SJSA1 (cell line): ENCODE results near the gene HDGFL3. TPM values are rescaled to one million over a fixed set of nuclear protein-coding genes. Genes with fewer than 3 reads are reported as not detected.
A peak's percentile ranks its signal among the peaks of the same experiment; 100 is the strongest.

ENCODE experiments used
- DNase-seq, 2 experiments: peaks; one replicate each; pipeline ENCODE4 v3.0.0-alpha.2; 2015 to 2020; ENCODE audit warnings: low spot score in 2 of 2, low read depth in 1 of 2
- H3K27ac ChIP-seq: fragments of 250-450 bp; sonication (Bioruptor Pico); 2 replicates; pipeline ENCODE4 v1.5.1; 2020; ENCODE audit warnings: mild to moderate bottlenecking, moderate library complexity
- H3K27me3 ChIP-seq: fragments of 250-450 bp; sonication (Bioruptor Pico); replicated peaks from 2 replicates; pipeline ENCODE4 v1.5.1; 2020; ENCODE audit warnings: mild to moderate bottlenecking, moderate library complexity
- H3K36me3 ChIP-seq: fragments of 250-450 bp; sonication (Bioruptor Pico); 2 replicates; pipeline ENCODE4 v1.5.1; 2020; ENCODE audit warnings: mild to moderate bottlenecking
- H3K4me1 ChIP-seq: fragments of 250-450 bp; sonication (Bioruptor Pico); replicated peaks from 2 replicates; pipeline ENCODE4 v1.6.1; 2021; ENCODE audit warnings: mild to moderate bottlenecking
- H3K4me3 ChIP-seq: fragments of 250-450 bp; sonication (Bioruptor Pico); 2 replicates; pipeline ENCODE4 v1.5.1; 2020; ENCODE audit warnings: mild to moderate bottlenecking
- H3K9me3 ChIP-seq: fragments of 250-450 bp; sonication (Bioruptor Pico); replicated peaks from 2 replicates; pipeline ENCODE4 v1.5.1; 2020; ENCODE audit warnings: mild to moderate bottlenecking
- total RNA-seq: library from RNA; depleted of rRNA; stranded (reverse); fragments of >200 nt; shearing (Covaris generic); gene quantifications from 2 replicates; pipeline ENCODE4 v1.2.3, GENCODE V29; 2014

HDGFL3 gene
- total RNA-seq, 1 experiment from 2014 or later: 93.9 TPM

- Histone ChIP-seq H3K27me3 (no peaks in the 10 kb centered on the region), H3K4me3 (peak overlapping the region; percentile 97), H3K4me1 (peaks cover 15% of the 10 kb centered on the region), H3K27ac (peak overlapping the region; percentile 68), H3K9me3 (no peaks in the 10 kb centered on the region), H3K36me3 (peaks cover 12% of the 10 kb centered on the region)
- no peak for DNase-seq
These were observed 1.1 kb downstream of the HDGFL3 start for GRCh38 chr15:83206526-83207008.

- peak in 1 of 2 experiments; percentile 18 for DNase-seq
- peak overlapping the region; percentile 97 for H3K4me3 ChIP-seq
- peaks cover 15% of the 10 kb centered on the region for H3K4me1 ChIP-seq
These were observed 1.8 kb downstream of the HDGFL3 start for GRCh38 chr15:83205725-83206324.

GRCh38 chr15:83204697-83205096, 2.9 kb downstream of the HDGFL3 start:
- H3K4me3 ChIP-seq: no peak overlapping the region
- H3K9me3 ChIP-seq: no peaks in the 10 kb centered on the region
- no peaks in the 10 kb centered on the region for H3K27me3 ChIP-seq
- H3K36me3 ChIP-seq: peaks cover 12% of the 10 kb centered on the region
- no peak for DNase-seq
- H3K4me1 ChIP-seq: peaks cover 21% of the 10 kb centered on the region
- no peak overlapping the region for H3K27ac ChIP-seq

More at GRCh38 chr15:83205725-83206324, 1.8 kb downstream of the HDGFL3 start:
- Histone ChIP-seq H3K27ac (0 out of 2 replicates have a peak overlapping the region, but pooled peaks have one; percentile 68), H3K9me3 (no peaks in the 10 kb centered on the region), H3K36me3 (peaks cover 12% of the 10 kb centered on the region), H3K27me3 (no peaks in the 10 kb centered on the region)

GRCh38 chr15:83203543-83203942, 4.1 kb downstream of the HDGFL3 start:
- no peak for DNase-seq
- Histone ChIP-seq H3K27ac (no peak overlapping the region), H3K36me3 (peaks cover 12% of the 10 kb centered on the region), H3K9me3 (no peaks in the 10 kb centered on the region), H3K4me3 (no peak overlapping the region), H3K4me1 (peaks cover 21% of the 10 kb centered on the region), H3K27me3 (no peaks in the 10 kb centered on the region)

GRCh38 chr15:83200589-83200988, 7.0 kb downstream of the HDGFL3 start:
- Histone ChIP-seq H3K36me3 (peaks cover 4% of the 10 kb centered on the region; the same call in 1 of the 2 replicates), H3K4me1 (peaks cover 11% of the 10 kb centered on the region), H3K27me3 (no peaks in the 10 kb centered on the region), H3K27ac (no peak overlapping the region), H3K9me3 (no peaks in the 10 kb centered on the region), H3K4me3 (no peak overlapping the region)
- no peak for DNase-seq

GRCh38 chr15:83200162-83200561, 7.5 kb downstream of the HDGFL3 start:
- H3K27ac ChIP-seq: no peak overlapping the region
- H3K36me3 ChIP-seq: peaks cover 4% of the 10 kb centered on the region; the same call in 1 of the 2 replicates
- no peak overlapping the region for H3K4me3 ChIP-seq
- H3K9me3 ChIP-seq: no peaks in the 10 kb centered on the region
- peak in 1 of 2 experiments; percentile 44 for DNase-seq
- no peaks in the 10 kb centered on the region for H3K27me3 ChIP-seq
- peaks cover 9% of the 10 kb centered on the region for H3K4me1 ChIP-seq

- H3K27me3 ChIP-seq: no peaks in the 10 kb centered on the region
- peaks cover 6% of the 10 kb centered on the region for H3K4me1 ChIP-seq
- H3K9me3 ChIP-seq: no peaks in the 10 kb centered on the region
- H3K36me3 ChIP-seq: no peaks in the 10 kb centered on the region
- no peak overlapping the region for H3K4me3 ChIP-seq
- H3K27ac ChIP-seq: no peak overlapping the region
- DNase-seq: no peak
These were observed 8.3 kb downstream of the HDGFL3 start for GRCh38 chr15:83199288-83199687.

- H3K27me3 ChIP-seq: no peaks in the 10 kb centered on the region
- H3K9me3 ChIP-seq: no peaks in the 10 kb centered on the region
- DNase-seq: no peak
- H3K4me1 ChIP-seq: peaks cover 6% of the 10 kb centered on the region
- no peaks in the 10 kb centered on the region for H3K36me3 ChIP-seq
- H3K27ac ChIP-seq: no peak overlapping the region
- H3K4me3 ChIP-seq: no peak overlapping the region
These were observed 9.1 kb downstream of the HDGFL3 start for GRCh38 chr15:83198476-83198875.

- DNase-seq: no peak
- Histone ChIP-seq H3K4me3 (no peak overlapping the region), H3K27ac (no peak overlapping the region), H3K36me3 (no peaks in the 10 kb centered on the region), H3K9me3 (no peaks in the 10 kb centered on the region), H3K27me3 (no peaks in the 10 kb centered on the region), H3K4me1 (no peaks in the 10 kb centered on the region)
These were observed 13.1 kb downstream of the HDGFL3 start for GRCh38 chr15:83194528-83194927.

- no peak overlapping the region for H3K27ac ChIP-seq
- H3K27me3 ChIP-seq: no peaks in the 10 kb centered on the region
- H3K36me3 ChIP-seq: no peaks in the 10 kb centered on the region
- H3K4me1 ChIP-seq: no peaks in the 10 kb centered on the region
- no peak for DNase-seq
- H3K4me3 ChIP-seq: no peak overlapping the region
- no peaks in the 10 kb centered on the region for H3K9me3 ChIP-seq
These were observed 13.9 kb downstream of the HDGFL3 start for GRCh38 chr15:83193721-83194120.

GRCh38 chr15:83192742-83193141, 14.9 kb downstream of the HDGFL3 start:
- no peaks in the 10 kb centered on the region for H3K4me1 ChIP-seq
- no peaks in the 10 kb centered on the region for H3K9me3 ChIP-seq
- no peak overlapping the region for H3K27ac ChIP-seq
- H3K27me3 ChIP-seq: no peaks in the 10 kb centered on the region
- DNase-seq: no peak
- H3K36me3 ChIP-seq: no peaks in the 10 kb centered on the region
- H3K4me3 ChIP-seq: no peak overlapping the region

- no peak overlapping the region for H3K27ac ChIP-seq
- no peak for DNase-seq
- H3K4me1 ChIP-seq: no peaks in the 10 kb centered on the region
- H3K9me3 ChIP-seq: no peaks in the 10 kb centered on the region
- no peaks in the 10 kb centered on the region for H3K27me3 ChIP-seq
- H3K4me3 ChIP-seq: no peak overlapping the region
- H3K36me3 ChIP-seq: no peaks in the 10 kb centered on the region
These were observed 17.2 kb downstream of the HDGFL3 start for GRCh38 chr15:83190450-83190849.

- Histone ChIP-seq H3K9me3 (no peaks in the 10 kb centered on the region), H3K36me3 (no peaks in the 10 kb centered on the region), H3K27ac (no peak overlapping the region), H3K4me3 (no peak overlapping the region), H3K27me3 (no peaks in the 10 kb centered on the region), H3K4me1 (no peaks in the 10 kb centered on the region)
- no peak for DNase-seq
These were observed 22.1 kb downstream of the HDGFL3 start for GRCh38 chr15:83185561-83185960.

GRCh38 chr15:83178869-83179325, 28.7 kb downstream of the HDGFL3 start:
- Histone ChIP-seq H3K4me3 (no peak overlapping the region), H3K4me1 (no peaks in the 10 kb centered on the region), H3K27me3 (no peaks in the 10 kb centered on the region), H3K36me3 (no peaks in the 10 kb centered on the region), H3K9me3 (no peaks in the 10 kb centered on the region), H3K27ac (no peak overlapping the region)
- DNase-seq: no peak

- H3K27me3 ChIP-seq: no peaks in the 10 kb centered on the region
- H3K4me1 ChIP-seq: no peaks in the 10 kb centered on the region
- no peak for DNase-seq
- no peaks in the 10 kb centered on the region for H3K9me3 ChIP-seq
- no peak overlapping the region for H3K4me3 ChIP-seq
- H3K27ac ChIP-seq: no peak overlapping the region
- no peaks in the 10 kb centered on the region for H3K36me3 ChIP-seq
These were observed 29.2 kb downstream of the HDGFL3 start for GRCh38 chr15:83178390-83178789.
